Endothelial cell of umbilical vein (primary cell): ENCODE measurements around the gene FMNL3. TPM values are rescaled to one million over a fixed set of nuclear protein-coding genes. Genes with fewer than 3 reads are reported as not detected.

Experiments
- BruUV-seq: library from RNA; stranded (reverse); fragments of 400-500 nt; replicated peaks from 2 replicates; lab custom pipeline; 2021; lab: Mats Ljungman, UMichigan
- CTCF ChIA-PET: fragments of 300-600, 350-600 bp; sonication (Branson Sonifier 250); formaldehyde crosslinking; loops from one replicate; lab custom pipeline; 2021; ENCODE audit warnings: antibody characterized with exemption, inconsistent platforms; lab: Charles Lee
- POLR2A ChIA-PET: fragments of 300-600, 350-600 bp; sonication (Branson Sonifier 250); formaldehyde crosslinking; loops from one replicate; lab custom pipeline; 2021; ENCODE audit warnings: antibody characterized with exemption, inconsistent platforms; lab: Charles Lee
- DNase-seq: peaks from one replicate; pipeline ENCODE4 v3.0.0-alpha.2; 2011; ENCODE audit warnings: low read depth, low spot score
- FAIRE-seq: peaks from 2 replicates; lab custom pipeline; 2011; peaks lifted over from hg19 to GRCh38; lab: Jason Lieb, UNC
- H2AFZ ChIP-seq: 2 replicates; pipeline ENCODE4 v1.6.0; 2012; ENCODE audit warnings: low read depth, low read length, control low read depth, inconsistent platforms
- H3K27ac ChIP-seq: 2 replicates; pipeline ENCODE4 v1.5.1; 2011; ENCODE audit warnings: low read depth, mild to moderate bottlenecking, control low read depth, low read length, moderate library complexity; ENCODE audit not compliant: insufficient read depth
- H3K27me3 ChIP-seq, 2 experiments: 2 replicates each; pipeline versions ENCODE4 v1.6.0 to v1.6.1; 2011; ENCODE audit warnings: low read length in 2 of 2, mixed read lengths in 1 of 2; ENCODE audit not compliant: control insufficient read depth in 2 of 2, insufficient read depth in 2 of 2
- H3K36me3 ChIP-seq, 2 experiments: 2 replicates in 1 of 2; 3 replicates in 1 of 2; pipeline ENCODE4 v1.5.1; 2011; ENCODE audit warnings: low read length in 2 of 2, mild to moderate bottlenecking in 1 of 2, moderate library complexity in 1 of 2; ENCODE audit not compliant: control insufficient read depth in 2 of 2, insufficient read depth in 2 of 2; ENCODE audit errors: extremely low read depth in 1 of 2
- H3K4me1 ChIP-seq: 3 replicates; pipeline ENCODE4 v1.5.1; 2011; ENCODE audit warnings: mild to moderate bottlenecking, low read length; ENCODE audit not compliant: control insufficient read depth, insufficient read depth; ENCODE audit errors: extremely low read depth
- H3K4me2 ChIP-seq: 2 replicates; pipeline ENCODE4 v1.6.1; 2011; ENCODE audit warnings: low read length, control low read depth, mixed read lengths; ENCODE audit not compliant: insufficient read depth
- H3K4me3 ChIP-seq, 3 experiments: fragments of 200-600 bp in 1 of 3; sonication (generic), shearing (Covaris generic) in 1 of 3; replicated peaks in 1 of 3; 2 replicates each; pipeline ENCODE4 v1.5.1; 2011 to 2016; ENCODE audit warnings: control low read depth in 3 of 3, low read length in 3 of 3, mild to moderate bottlenecking in 2 of 3, inconsistent platforms in 1 of 3, low read depth in 1 of 3, moderate library complexity in 1 of 3; ENCODE audit not compliant: insufficient read depth in 1 of 3
- H3K79me2 ChIP-seq: 2 replicates; pipeline ENCODE4 v1.6.0; 2012; ENCODE audit warnings: low read length, inconsistent platforms; ENCODE audit not compliant: control insufficient read depth, insufficient read depth
- H3K9ac ChIP-seq: replicated peaks from 2 replicates; pipeline ENCODE3; 2011; ENCODE audit warnings: low read length, control low read depth; ENCODE audit not compliant: insufficient read depth; ENCODE audit errors: extremely low read depth
- H3K9me1 ChIP-seq: replicated peaks from 3 replicates; pipeline ENCODE4 v1.6.0; 2011; ENCODE audit warnings: mild to moderate bottlenecking, low read length; ENCODE audit not compliant: control insufficient read depth, insufficient read depth; ENCODE audit errors: extremely low read depth
- H3K9me3 ChIP-seq: replicated peaks from 2 replicates; pipeline ENCODE4 v1.5.1; 2012; ENCODE audit warnings: low read length, inconsistent platforms; ENCODE audit not compliant: control insufficient read depth, insufficient read depth
- H4K20me1 ChIP-seq: replicated peaks from 2 replicates; pipeline ENCODE3; 2011; ENCODE audit warnings: mild to moderate bottlenecking, low read length; ENCODE audit not compliant: control insufficient read depth, insufficient read depth; ENCODE audit errors: extremely low read depth
- CTCF ChIP-seq, 2 donors: IDR thresholded peaks; 1 replicate in 1 of 2; 2 replicates in 1 of 2; pipeline ENCODE4 v1.5.1; 2011; ENCODE audit warnings: low read length in 2 of 2, mild to moderate bottlenecking in 2 of 2, moderate library complexity in 2 of 2, control low read depth in 1 of 2, inconsistent platforms in 1 of 2, low read depth in 1 of 2; ENCODE audit not compliant: insufficient read depth in 1 of 2; ENCODE audit errors: extremely low read depth in 1 of 2
- EZH2 ChIP-seq: IDR thresholded peaks from 2 replicates; pipeline ENCODE4 v1.6.1; 2012; ENCODE audit warnings: borderline replicate concordance, low read depth, mild to moderate bottlenecking, moderate library complexity, low read length, inconsistent platforms; ENCODE audit not compliant: severe bottlenecking
- FOS ChIP-seq: IDR thresholded peaks from 2 replicates; pipeline ENCODE4 v1.6.1; 2011; ENCODE audit warnings: mild to moderate bottlenecking, low read length, moderate library complexity, borderline replicate concordance; ENCODE audit not compliant: insufficient read depth
- GATA2 ChIP-seq: IDR thresholded peaks from 2 replicates; pipeline ENCODE4 v1.7.0; 2011; ENCODE audit warnings: low read depth, mild to moderate bottlenecking, moderate library complexity, mixed read lengths, low read length; ENCODE audit not compliant: insufficient read length, insufficient read depth
- JUN ChIP-seq: IDR thresholded peaks from 2 replicates; pipeline ENCODE4 v1.6.1; 2011; ENCODE audit warnings: borderline replicate concordance, low read depth; ENCODE audit not compliant: insufficient read length, insufficient read depth
- MYC ChIP-seq: IDR thresholded peaks from one replicate; pipeline ENCODE4 v1.6.1; 2011; ENCODE audit warnings: mild to moderate bottlenecking, low read depth, low read length
- POLR2A ChIP-seq: IDR thresholded peaks from 2 replicates; pipeline ENCODE4 v1.6.1; 2012; ENCODE audit warnings: low read depth, mild to moderate bottlenecking, control low read depth, low read length
- POLR2AphosphoS5 ChIP-seq: IDR thresholded peaks from 2 replicates; pipeline ENCODE4 v1.6.1; 2012; ENCODE audit warnings: low read depth, mild to moderate bottlenecking, control low read depth, low read length, moderate library complexity; ENCODE audit not compliant: insufficient read depth
- dilution Hi-C: fragments of 300-500 bp; cut with MboI; formaldehyde crosslinking; loops from one replicate; pipeline ENCODE4 v1.15.0; 2019; ENCODE audit warnings: low sequenced_read_pairs; ENCODE audit not compliant: extremely low pct_ligation_motif_present
- intact Hi-C: fragments of 100-400 bp; cut with micrococcal nuclease; formaldehyde crosslinking; loops from one replicate; pipeline ENCODE4 v1.10.0; 2022
- polyA plus RNA-seq, 4 experiments: library from polyadenylated mRNA; depleted of rRNA in 3 of 4; stranded (reverse) in 3 of 4; unstranded in 1 of 4; fragments of >200 nt; gene quantifications; 2 replicates each; pipeline versions ENCODE4 v1.2.1 to v1.2.3, GENCODE V29; 2011 to 2012; ENCODE audit warnings: missing spikeins in 1 of 4
- total RNA-seq: library from RNA; stranded (reverse); gene quantifications from 2 replicates; pipeline ENCODE4 v1.2.3, GENCODE V29; 2021
- TF ChIP-seq, protein P1 (sequence below): IDR thresholded peaks from 2 replicates; pipeline ENCODE4 v1.6.1; 2011; ENCODE audit not compliant: insufficient read depth, insufficient read length

The FMNL3 gene
- total and polyA plus RNA-seq, 2 donors (not counting 3 experiments of a cell fraction or from before 2014, with no cell fraction given), result 35.1 to 93.3 TPM

DNA sequence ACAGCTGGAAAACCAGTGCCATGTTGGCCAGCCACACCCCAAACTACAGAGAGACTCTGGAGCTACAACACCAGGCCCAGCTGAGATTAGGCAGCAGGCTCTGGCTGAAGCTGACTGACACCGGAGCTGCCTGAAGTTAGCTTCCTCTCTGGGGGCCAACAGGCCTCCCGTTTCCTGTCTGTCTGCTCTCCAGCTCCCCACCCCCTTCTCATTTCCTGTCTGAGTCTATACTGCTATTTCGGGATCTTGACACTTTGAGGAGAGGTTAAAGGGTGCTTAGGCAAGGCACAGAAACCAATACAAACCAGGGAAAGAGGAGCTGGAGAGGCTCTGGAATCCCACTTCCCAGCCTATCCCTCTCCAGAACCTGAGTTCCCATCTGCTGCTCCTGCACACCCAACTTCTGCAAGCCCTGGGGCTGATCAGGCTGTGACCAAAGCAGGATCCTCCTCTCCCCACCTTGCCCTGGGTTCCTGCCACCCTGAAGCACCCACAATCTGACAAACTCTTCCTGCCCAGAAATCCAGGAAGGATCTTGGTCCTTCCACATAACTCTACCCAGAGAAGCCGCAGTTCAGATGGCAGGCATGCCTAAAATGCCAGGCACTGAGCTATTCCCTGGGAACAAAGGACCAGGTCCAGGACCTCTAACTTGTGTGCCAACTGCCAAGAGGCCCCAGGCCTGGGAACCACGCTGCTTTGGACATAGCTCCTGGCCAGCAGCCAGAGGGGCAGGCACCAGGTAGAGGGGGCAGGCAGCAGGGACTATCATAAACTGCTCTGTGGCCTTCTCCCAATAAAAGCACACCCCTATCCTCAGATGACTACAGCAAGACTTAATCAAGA lies 44.0 kb downstream of the FMNL3 start:
- peak overlapping the region; percentile 100 for H3K27ac ChIP-seq
- H3K36me3 ChIP-seq, result peaks cover 10 to 22% of the 10 kb centered on the region in 2 experiments
- FAIRE-seq (peak; percentile 99), DNase-seq (peak; percentile 95)
- TF ChIP-seq CTCF (IDR thresholded peaks at IDR 0.05; ENCODE audit: extremely low read depth in 1 of 2, insufficient read depth in 1 of 2, low read depth in 1 of 2, low read length in 2 of 2) (no peak), POLR2AphosphoS5 (peak; percentile 99), GATA2 (no peak), MYC (peak; percentile 41), EZH2 (no peak), FOS (no peak), JUN (peak; percentile 93), POLR2A (no peak)
- TF ChIP-seq, protein P1, sequence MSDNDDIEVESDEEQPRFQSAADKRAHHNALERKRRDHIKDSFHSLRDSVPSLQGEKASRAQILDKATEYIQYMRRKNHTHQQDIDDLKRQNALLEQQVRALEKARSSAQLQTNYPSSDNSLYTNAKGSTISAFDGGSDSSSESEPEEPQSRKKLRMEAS, result no peak
- no peaks in the 10 kb centered on the region for H3K9me1 ChIP-seq
- dilution Hi-C loops (no loop called here), intact Hi-C loops (loop anchor here (1.0 kb wide), 5 partner anchors 8 to 44 kb away; partner anchors contain the start of gene FMNL3)
- H3K79me2 ChIP-seq, result peaks cover 13% of the 10 kb centered on the region
- no peak overlapping the region for H2AFZ ChIP-seq
- H3K9me3 ChIP-seq, result no peaks in the 10 kb centered on the region
- peak overlapping the region; percentile 86 for H3K9ac ChIP-seq
- peaks cover 48% of the 10 kb centered on the region for H3K4me1 ChIP-seq
- peak overlapping the region; percentile 82 for H3K4me2 ChIP-seq
- BruUV-seq, result TSS peak; percentile 98
- ChIA-PET CTCF (interaction anchor here (0.8 to 4.1 kb wide), 14 partner anchors 8 to 99 kb away, joined by 3 to 56 read pairs (median 4); partner anchors contain the start of genes FMNL3 and TMBIM6), POLR2A (interaction anchor here (0.6 to 1.6 kb wide), 7 partner anchors 10 to 502 kb away, joined by 3 to 21 read pairs (median 8); partner anchors contain the start of genes FMNL3 and TMBIM6)
- H3K4me3 ChIP-seq, result peak overlapping the region in 1 of 3 experiments; percentile 12
- H4K20me1 ChIP-seq, result no peaks in the 10 kb centered on the region
- H3K27me3 ChIP-seq, result no peaks in the 10 kb centered on the region
